ENCODE data around the gene TXNRD2.

The TXNRD2 gene

DNA sequence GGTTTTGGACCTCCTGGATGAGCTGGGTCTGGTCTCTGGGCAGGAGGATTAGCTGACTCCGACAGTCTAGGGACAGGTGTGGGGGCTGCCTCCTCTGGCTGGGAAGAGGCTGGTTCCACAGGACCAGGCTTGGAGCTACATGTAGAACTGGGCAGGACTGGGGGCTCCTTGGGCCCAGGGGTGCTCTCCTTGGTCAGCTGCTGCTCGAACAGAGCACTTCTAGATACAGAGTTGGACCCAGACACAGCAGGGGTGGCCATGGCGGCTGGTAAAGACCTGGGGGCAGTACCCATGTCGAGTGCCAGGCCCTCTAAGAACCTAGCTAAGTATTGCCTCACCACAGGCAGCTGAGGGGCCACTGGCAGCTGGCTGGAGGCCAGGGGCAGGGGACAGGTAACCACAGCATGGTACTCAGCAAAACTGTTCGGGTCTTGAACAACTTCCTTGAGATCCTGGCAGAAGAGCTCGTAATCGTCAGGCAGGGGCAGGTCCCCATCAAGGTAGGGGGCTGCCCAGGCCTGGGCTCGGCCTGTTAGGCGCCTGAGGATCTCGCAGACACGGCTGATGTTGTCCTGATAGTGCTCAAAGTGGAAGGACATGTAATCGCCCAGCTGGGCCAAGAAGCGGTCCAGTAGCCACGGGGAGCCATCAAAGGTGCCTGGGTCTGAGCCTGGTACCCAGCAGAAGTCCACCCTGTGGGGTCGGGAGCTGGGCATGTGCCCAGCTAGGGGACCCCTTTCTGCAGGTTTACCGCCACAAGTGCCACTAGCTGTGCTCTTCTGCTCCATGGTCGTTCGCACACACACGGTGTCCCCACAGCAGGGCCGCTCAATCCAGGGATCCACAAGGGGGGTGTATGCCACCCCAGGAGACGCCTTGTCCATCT, 90.1 kb downstream of the TXNRD2 start:
- Mint-ChIP-seq H3K27ac (peak overlapping the region; percentile 57), H3K4me3 (no peak overlapping the region), H3K9me3 (no peaks in the 10 kb centered on the region), H3K27me3 (ENCODE audit: low read depth) (no peaks in the 10 kb centered on the region), H3K4me1 (ENCODE audit: low read depth) (peaks cover 23% of the 10 kb centered on the region), H3K36me3 (ENCODE audit: low read depth) (peaks cover 15% of the 10 kb centered on the region)

DNA sequence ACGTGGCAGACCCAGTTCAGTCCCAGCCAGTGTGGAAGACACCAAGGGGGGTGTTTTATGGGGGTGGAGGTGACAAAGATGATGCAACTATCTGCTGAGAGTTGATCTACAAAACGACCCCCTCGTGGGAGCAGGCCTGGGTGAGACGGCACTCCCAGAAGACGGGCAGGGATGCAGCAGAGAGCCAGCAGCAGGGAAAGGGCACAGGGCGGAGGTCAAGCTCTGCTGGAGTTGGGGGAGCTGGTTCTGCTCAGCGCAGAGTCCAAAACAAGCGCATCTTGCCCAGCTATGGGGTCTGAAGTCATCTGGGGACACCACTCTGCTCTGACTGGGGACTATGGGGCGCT, 90.9 kb downstream of the TXNRD2 start:
- no peaks in the 10 kb centered on the region for H3K9me3 Mint-ChIP-seq
- H3K27me3 Mint-ChIP-seq (ENCODE audit: low read depth): no peaks in the 10 kb centered on the region
- H3K36me3 Mint-ChIP-seq (ENCODE audit: low read depth): peaks cover 16% of the 10 kb centered on the region
- H3K27ac Mint-ChIP-seq: no peak overlapping the region
- H3K4me1 Mint-ChIP-seq (ENCODE audit: low read depth): peaks cover 18% of the 10 kb centered on the region
- H3K4me3 Mint-ChIP-seq: no peak overlapping the region

DNA sequence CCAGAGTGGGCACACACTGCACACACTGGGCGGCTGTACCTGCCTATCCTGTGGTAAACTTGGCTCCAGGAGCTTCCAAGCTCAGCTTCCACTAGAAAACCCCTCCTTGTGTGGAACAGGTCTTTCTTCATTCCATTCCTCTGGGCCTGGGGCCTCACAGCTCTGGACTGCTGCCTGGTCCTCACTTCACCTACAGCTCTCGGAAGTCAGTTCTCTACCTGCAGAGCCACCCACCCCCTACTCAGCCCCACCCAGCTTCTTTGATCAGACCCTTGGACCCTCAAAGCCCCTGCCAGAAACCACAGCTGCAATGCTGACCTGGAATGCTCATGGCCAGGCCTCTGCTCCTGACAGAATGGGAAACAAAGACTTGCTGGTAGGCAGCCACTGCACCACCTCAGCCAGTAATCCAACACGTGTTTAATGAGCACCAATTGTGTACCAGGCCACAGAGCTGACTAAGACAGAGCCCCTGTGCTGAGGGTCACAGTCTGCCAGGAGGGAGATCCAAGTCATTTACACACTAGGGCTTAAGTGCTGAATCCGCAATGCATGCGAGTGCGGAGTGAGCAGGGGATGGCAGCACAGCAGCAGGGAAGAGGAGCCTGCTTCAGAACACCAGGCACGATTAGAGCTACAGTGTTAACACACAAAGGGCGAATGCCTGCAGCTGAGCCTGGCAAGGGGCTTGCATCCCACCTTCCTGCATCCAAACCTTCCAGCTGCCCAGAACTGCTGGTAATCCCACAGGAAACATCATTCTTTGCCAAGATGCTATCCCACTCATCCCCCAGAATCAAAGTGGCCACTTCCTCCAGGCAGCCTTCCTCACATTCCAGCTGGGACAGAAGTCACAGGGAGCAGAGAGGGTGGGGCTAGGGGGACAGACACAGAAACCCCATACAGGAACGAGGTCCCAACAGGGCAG, 91.5 kb downstream of the TXNRD2 start:
- no peak overlapping the region for H3K4me3 Mint-ChIP-seq
- H3K27ac Mint-ChIP-seq: no peak overlapping the region
- H3K9me3 Mint-ChIP-seq: no peaks in the 10 kb centered on the region

DNA sequence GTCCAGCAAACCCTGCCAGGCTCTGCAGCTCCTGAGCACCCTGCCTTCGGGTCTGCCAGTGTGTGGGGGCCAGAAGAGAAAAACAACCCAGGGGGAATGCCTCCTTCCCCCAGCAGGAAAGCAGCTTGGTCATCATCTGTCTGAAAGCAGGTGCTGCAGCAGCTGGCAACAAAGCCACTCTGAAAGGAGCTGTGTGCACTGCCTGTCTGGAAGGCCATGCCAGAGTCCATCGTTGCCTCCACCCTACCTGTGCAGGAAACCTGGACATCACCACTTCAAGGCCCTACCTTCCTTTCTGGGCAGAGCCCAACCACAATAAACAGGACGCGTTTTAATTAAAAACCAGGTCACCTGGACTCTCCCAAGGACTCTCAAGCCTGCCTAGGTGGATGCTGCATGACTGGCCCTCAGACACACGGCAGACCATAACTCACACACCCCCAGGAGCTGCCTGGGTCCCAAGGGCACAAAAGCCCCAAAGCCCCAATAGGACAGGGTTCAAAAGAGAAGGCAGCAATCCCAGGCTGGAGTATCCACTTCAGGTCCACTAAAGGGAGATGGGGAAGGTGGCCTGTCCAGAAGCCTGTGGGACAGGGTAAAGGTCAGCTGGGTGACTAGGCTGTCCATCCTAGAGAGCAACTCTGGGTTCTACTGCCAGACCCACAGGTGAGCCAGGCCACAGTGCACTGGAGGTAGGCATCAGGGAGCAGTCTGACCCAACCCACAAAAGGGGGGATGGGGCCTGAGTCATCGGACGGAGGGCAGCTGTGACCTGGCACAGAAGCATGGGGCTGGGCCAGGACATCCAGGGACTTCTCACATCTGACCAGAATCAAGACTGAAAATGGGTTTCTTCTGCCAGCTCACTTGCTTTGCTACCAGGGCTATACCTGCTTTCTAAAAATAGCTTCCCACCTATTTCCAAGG, 93.1 kb downstream of the TXNRD2 start:
- Mint-ChIP-seq H3K4me1 (ENCODE audit: low read depth) (peaks cover 19% of the 10 kb centered on the region), H3K27me3 (ENCODE audit: low read depth) (no peaks in the 10 kb centered on the region), H3K27ac (no peak overlapping the region), H3K4me3 (no peak overlapping the region), H3K36me3 (ENCODE audit: low read depth) (peaks cover 16% of the 10 kb centered on the region), H3K9me3 (no peaks in the 10 kb centered on the region)

More for the DNA sequence above, 91.5 kb downstream of the TXNRD2 start:
- H3K4me1 Mint-ChIP-seq (ENCODE audit: low read depth): peaks cover 18% of the 10 kb centered on the region
- no peaks in the 10 kb centered on the region for H3K27me3 Mint-ChIP-seq (ENCODE audit: low read depth)
- peaks cover 16% of the 10 kb centered on the region for H3K36me3 Mint-ChIP-seq (ENCODE audit: low read depth)

DNA sequence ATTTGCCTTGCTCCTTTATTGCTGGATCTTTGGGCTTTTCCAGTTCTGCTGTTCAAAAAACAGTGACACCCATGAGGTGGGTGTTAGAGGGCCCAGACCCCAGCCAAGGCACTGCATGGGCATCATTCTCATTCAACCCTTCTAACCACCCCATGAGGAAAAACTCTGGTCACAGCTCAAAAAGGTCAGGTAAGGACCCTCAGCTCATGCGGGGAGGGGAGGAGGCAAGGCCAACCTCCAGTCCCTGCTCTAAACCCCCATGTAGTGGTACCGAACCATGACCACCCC, 94.3 kb downstream of the TXNRD2 start:
- Mint-ChIP-seq H3K4me3 (no peak overlapping the region), H3K27me3 (ENCODE audit: low read depth) (no peaks in the 10 kb centered on the region), H3K9me3 (no peaks in the 10 kb centered on the region), H3K36me3 (ENCODE audit: low read depth) (peaks cover 16% of the 10 kb centered on the region), H3K27ac (no peak overlapping the region), H3K4me1 (ENCODE audit: low read depth) (peaks cover 8% of the 10 kb centered on the region)

DNA sequence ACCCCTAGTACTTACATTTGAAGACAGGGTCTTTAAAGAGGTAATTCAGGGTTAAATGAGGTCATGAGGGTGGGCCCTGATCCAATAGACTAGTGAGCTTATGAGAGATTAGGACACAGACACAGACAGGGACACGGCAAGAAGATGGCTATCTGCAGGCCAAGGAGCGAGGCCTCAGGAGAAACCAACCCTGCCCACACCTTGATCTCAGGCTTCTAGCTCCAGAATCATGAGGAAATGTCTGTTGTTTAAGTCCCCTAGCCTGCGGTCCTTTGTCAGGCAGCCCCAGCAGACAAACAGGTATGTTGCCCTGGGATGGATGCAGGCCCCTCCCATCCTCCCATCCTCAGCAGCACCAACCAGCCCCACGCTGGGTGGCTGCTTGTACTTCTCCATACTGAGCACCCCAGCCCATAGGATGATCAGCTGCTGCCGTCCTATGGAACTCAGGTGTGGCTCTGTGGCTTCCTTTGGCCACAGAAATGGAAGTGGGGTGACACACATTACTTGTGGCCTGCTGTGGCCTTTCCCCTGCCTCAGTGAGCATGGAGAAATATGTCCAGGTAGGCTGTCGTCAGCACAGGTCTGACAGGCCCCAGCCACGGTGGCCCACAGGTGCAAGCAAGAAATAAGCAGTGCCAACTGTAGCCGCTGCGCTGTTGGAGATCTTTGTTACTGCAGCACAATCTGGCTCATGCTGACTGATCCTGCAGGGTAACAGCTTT, 94.8 kb downstream of the TXNRD2 start:
- Mint-ChIP-seq H3K27ac (no peak overlapping the region), H3K27me3 (ENCODE audit: low read depth) (no peaks in the 10 kb centered on the region), H3K36me3 (ENCODE audit: low read depth) (peaks cover 12% of the 10 kb centered on the region), H3K4me1 (ENCODE audit: low read depth) (peaks cover 7% of the 10 kb centered on the region), H3K4me3 (no peak overlapping the region), H3K9me3 (no peaks in the 10 kb centered on the region)

DNA sequence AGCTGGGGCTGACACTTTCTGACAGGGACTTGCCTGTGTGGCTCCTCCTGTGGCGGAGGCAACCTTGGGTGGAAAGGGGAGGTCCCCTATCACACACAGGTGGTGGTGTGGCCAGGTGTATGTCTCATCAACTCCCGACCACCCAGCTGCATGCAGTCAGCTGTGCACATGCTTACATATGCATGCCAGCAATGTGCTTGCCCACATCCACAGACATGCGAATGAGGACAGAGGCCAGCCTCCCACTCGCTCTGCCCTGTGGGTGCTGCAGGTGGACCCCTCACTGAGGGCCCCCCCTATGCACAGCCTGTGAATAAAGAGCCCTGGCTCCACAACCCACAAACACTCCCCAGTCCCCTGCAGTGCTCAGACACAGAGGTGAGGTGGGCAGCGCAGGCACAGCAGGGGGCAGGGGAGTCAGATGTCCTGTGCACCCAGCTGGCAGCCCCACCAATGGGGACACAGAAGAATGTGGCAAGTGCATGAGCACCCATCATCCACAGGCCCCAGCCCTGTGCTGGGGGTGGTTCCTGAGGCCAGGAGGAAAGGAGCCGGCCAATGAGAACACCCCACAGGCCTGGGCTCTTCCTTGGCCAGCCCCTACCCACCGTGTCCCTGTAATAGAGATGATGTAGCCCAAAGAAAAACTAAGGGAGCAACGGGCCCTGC, 96.4 kb downstream of the TXNRD2 start:
- Mint-ChIP-seq H3K27ac (no peak overlapping the region), H3K36me3 (ENCODE audit: low read depth) (peaks cover 10% of the 10 kb centered on the region), H3K27me3 (ENCODE audit: low read depth) (no peaks in the 10 kb centered on the region), H3K4me1 (ENCODE audit: low read depth) (peaks cover 7% of the 10 kb centered on the region), H3K9me3 (no peaks in the 10 kb centered on the region), H3K4me3 (no peak overlapping the region)

DNA sequence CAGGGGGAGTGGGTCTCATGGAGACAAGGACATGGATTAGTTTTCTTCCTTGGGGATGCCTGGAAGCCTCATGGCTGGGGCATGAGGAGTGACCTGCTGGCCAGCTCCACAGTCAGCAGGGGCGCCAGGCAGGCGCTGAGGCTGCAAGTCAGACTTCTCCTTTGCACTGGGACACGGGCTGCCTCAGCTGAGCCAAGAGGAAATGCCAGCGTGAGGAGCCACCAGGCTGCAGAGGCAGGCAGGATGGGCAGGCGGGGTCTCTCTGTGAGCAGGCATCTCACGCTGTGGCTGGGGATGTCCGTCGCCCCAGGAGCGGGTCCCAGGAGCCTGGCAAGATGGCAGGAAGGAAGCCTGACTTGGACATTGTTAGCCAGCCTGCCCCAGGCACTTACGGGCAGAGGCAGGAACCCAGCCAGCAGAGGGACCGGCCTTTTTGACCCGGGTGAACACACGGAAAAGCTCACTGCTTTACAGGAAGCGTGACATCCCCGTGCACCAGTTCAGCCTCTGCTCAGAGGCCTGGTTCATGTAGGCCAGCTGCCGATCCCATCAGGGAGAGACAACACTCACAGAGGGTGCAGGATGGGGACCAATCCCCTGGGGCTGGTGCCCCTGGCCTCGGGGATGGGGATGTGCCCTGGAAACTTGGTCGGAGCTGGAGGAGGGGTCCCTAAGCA, 97.1 kb downstream of the TXNRD2 start:
- peaks cover 8% of the 10 kb centered on the region for H3K36me3 Mint-ChIP-seq (ENCODE audit: low read depth)
- H3K4me3 Mint-ChIP-seq: no peak overlapping the region
- no peaks in the 10 kb centered on the region for H3K27me3 Mint-ChIP-seq (ENCODE audit: low read depth)
- H3K4me1 Mint-ChIP-seq (ENCODE audit: low read depth): peaks cover 7% of the 10 kb centered on the region
- no peaks in the 10 kb centered on the region for H3K9me3 Mint-ChIP-seq
- no peak overlapping the region for H3K27ac Mint-ChIP-seq

DNA sequence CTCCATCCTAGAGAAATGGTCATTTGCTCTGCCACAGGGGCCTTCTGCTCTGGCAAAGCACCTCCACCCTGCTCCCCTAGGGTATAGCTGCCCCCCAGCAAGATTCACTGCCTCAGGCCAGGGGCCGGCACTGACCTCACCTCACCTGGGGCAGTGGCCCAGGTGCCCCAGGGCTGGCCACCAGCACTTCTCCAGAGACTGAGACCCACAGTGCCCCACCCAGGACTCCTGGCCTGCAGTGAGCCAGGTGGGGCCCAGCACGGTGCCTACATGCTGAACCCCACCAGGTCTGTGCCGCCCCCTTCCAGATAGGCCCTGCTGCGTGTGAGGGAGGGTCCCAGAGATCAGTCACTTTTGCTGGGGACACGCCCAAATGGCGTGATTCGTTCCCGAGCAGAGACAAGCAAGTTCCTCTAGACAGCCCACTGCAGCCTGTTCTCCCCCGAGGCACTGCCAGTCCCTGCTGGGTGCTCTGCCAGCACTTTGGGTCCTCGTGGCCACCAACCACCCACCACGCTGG, 97.7 kb downstream of the TXNRD2 start:
- Mint-ChIP-seq H3K27ac (no peak overlapping the region), H3K4me1 (ENCODE audit: low read depth) (peaks cover 7% of the 10 kb centered on the region), H3K36me3 (ENCODE audit: low read depth) (peaks cover 8% of the 10 kb centered on the region), H3K9me3 (no peaks in the 10 kb centered on the region), H3K4me3 (no peak overlapping the region), H3K27me3 (ENCODE audit: low read depth) (no peaks in the 10 kb centered on the region)

DNA sequence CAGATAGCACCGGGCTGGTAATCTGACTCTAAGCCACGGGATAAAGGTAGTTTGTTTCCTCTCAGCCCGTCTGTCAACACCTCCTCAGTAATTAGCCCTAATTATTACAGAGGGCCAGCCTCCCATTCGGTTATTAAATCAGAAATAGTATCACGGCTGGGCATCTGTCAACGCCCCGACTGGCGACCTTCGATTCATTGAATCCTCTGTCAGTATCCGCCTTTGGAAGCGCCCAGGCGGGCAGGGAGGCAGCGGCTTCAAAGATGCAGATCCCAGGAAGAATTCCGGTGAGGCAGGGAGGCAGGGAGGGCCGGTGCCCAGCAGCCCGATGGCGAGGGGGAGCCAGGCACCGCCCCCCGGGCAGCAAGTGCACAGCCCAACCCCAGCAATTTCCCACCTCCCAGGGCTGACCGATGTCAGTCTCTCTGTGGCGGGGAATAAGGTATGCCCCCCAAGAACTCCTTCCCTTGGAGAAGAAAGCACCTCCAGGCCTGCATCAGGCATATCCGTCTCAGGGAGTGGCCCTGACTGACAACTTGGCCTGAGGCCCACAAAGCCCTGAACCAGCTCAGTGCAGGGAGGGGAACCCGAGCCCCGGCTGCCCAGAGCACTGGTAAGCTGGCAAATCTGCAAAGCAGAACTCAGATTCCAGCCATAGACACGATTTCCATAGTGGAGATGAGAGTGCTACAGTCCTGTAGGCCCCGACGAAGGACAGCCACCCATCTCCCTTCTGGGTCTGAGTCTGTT, 98.3 kb downstream of the TXNRD2 start:
- no peak overlapping the region for H3K27ac Mint-ChIP-seq
- peaks cover 8% of the 10 kb centered on the region for H3K36me3 Mint-ChIP-seq (ENCODE audit: low read depth)
- peaks cover 7% of the 10 kb centered on the region for H3K4me1 Mint-ChIP-seq (ENCODE audit: low read depth)
- H3K9me3 Mint-ChIP-seq: no peaks in the 10 kb centered on the region
- H3K27me3 Mint-ChIP-seq (ENCODE audit: low read depth): no peaks in the 10 kb centered on the region
- no peak overlapping the region for H3K4me3 Mint-ChIP-seq

DNA sequence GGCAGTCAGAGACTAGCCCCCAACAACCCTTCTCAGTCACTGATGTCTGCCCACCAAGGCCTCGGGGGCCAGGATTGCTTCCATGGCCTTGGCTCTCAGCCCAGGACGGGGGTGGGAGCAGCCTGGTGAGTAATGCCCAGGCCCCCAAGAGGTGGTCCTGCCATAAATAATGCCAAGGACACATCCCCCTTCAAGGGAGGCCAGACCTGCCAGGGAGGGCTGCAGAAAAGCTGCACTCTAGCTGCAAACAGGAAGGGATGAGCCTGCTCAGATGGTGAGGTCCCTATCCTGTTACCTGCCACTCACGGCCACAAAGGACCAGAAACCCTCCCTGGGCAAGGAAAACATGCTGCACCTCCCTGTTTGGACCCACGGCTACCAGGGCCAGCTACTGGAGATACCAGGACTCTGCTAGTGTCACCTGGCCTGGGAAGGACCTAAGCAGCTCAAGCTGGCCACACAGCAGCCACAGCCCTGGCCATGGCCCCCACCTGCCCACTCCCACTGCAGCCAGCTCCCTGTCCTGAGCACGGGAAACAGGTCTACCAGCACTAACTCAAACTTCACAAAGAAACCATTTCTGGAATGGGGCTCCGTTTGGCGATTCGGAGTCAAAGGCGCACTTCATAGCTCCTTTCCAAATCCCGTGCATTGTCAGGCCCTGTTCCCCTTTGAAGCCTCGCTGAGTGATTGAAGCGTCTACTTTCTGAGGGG, 99.1 kb downstream of the TXNRD2 start:
- no peaks in the 10 kb centered on the region for H3K27me3 Mint-ChIP-seq (ENCODE audit: low read depth)
- H3K27ac Mint-ChIP-seq: no peak overlapping the region
- H3K4me3 Mint-ChIP-seq: no peak overlapping the region
- no peaks in the 10 kb centered on the region for H3K9me3 Mint-ChIP-seq
- peaks cover 7% of the 10 kb centered on the region for H3K4me1 Mint-ChIP-seq (ENCODE audit: low read depth)
- H3K36me3 Mint-ChIP-seq (ENCODE audit: low read depth): peaks cover 2% of the 10 kb centered on the region
